GM18951 (cell line): ENCODE measurements around the gene TNFRSF18.

Experiments
- POLR2A ChIP-seq: IDR thresholded peaks from 4 replicates; pipeline ENCODE4 v1.6.1; 2011; ENCODE audit warnings: mild to moderate bottlenecking; ENCODE audit not compliant: insufficient read length, insufficient read depth; ENCODE audit errors: extremely low read depth
- in situ Hi-C: fragments of 300-500 bp; cut with MboI; formaldehyde crosslinking; loops from one replicate; pipeline ENCODE4 v1.12.0; 2022; ENCODE audit warnings: low sequenced_read_pairs, mixed read lengths, inconsistent platforms; ENCODE audit not compliant: unreplicated experiment

The TNFRSF18 gene

GRCh38 chr1:1237874-1238701 lies 31.7 kb upstream of the TNFRSF18 start:
- no peak for TF ChIP-seq POLR2A
- in situ Hi-C loops, result no loop called here

GRCh38 chr1:1236945-1237873 lies 30.8 kb upstream of the TNFRSF18 start:
- in situ Hi-C loops, result no loop called here
- TF ChIP-seq POLR2A, result no peak

- TF ChIP-seq POLR2A, result no peak
- in situ Hi-C loops, result no loop called here
Measured at GRCh38 chr1:1236176-1236763, 29.9 kb upstream of the TNFRSF18 start.

- in situ Hi-C loops, result no loop called here
- no peak for TF ChIP-seq POLR2A
Measured at GRCh38 chr1:1235016-1235744, 28.8 kb upstream of the TNFRSF18 start.

GRCh38 chr1:1234180-1234808 lies 27.9 kb upstream of the TNFRSF18 start:
- in situ Hi-C loops, result no loop called here
- TF ChIP-seq POLR2A, result no peak

- in situ Hi-C loops, result no loop called here
Measured at GRCh38 chr1:1233567-1233892, 27.1 kb upstream of the TNFRSF18 start.

GRCh38 chr1:1232796-1233566 lies 26.6 kb upstream of the TNFRSF18 start:
- TF ChIP-seq POLR2A, result no peak
- in situ Hi-C loops, result no loop called here

More at GRCh38 chr1:1233567-1233892, 27.1 kb upstream of the TNFRSF18 start:
- TF ChIP-seq POLR2A, result no peak

GRCh38 chr1:1232208-1232795 lies 25.9 kb upstream of the TNFRSF18 start, which contains the start of gene B3GALT6:
Gene B3GALT6 (plus strand): TSS chr1:1232237. CDS start chr1:1232279, 42 bp downstream.
- TF ChIP-seq POLR2A, result peak; percentile 85
- in situ Hi-C loops, result no loop called here

- in situ Hi-C loops, result no loop called here
Measured at GRCh38 chr1:1231400-1232207, 25.2 kb upstream of the TNFRSF18 start, which contains the start of gene SDF4. Gene SDF4 (minus strand): TSS chr1:1232001. CDS start chr1:1228772, 3,229 bp downstream.

GRCh38 chr1:1230656-1231399 lies 24.4 kb upstream of the TNFRSF18 start:
- no peak for TF ChIP-seq POLR2A
- in situ Hi-C loops, result no loop called here

More at GRCh38 chr1:1231400-1232207, 25.2 kb upstream of the TNFRSF18 start, which contains the start of gene SDF4:
- TF ChIP-seq POLR2A, result peak; percentile 94
